GM23338 (cell line): ENCODE measurements around the gene BICDL1. TPM values are rescaled to one million over a fixed set of nuclear protein-coding genes. Genes with fewer than 3 reads are reported as not detected.

Experiments used
- ATAC-seq: fragments of 200-7000 bp; cut with Tn5 transposase; 3 replicates; pipeline ENCODE4 v1.9.1; 2020
- DNase-seq: peaks from one replicate; pipeline ENCODE4 v3.0.0-alpha.2; 2015; ENCODE audit warnings: low spot score
- H2AFZ ChIP-seq: fragments of 200-600 bp; sonication (generic); 2 replicates; pipeline ENCODE4 v1.8.0; 2016; ENCODE audit warnings: antibody characterized with exemption, mild to moderate bottlenecking, moderate library complexity
- H3F3A ChIP-seq: fragments of 200-600 bp; sonication (generic); replicated peaks from 2 replicates; pipeline ENCODE4 v1.8.0; 2017; ENCODE audit warnings: antibody characterized with exemption, mixed run types, low read depth
- H3K27ac ChIP-seq: fragments of 200-600 bp; sonication (generic); 2 replicates; pipeline ENCODE4 v1.6.1; 2016; ENCODE audit warnings: low read depth
- H3K27me3 ChIP-seq: fragments of 200-600 bp; sonication (generic); 2 replicates; pipeline ENCODE4 v1.8.0; 2016; ENCODE audit warnings: mild to moderate bottlenecking, mixed run types, moderate library complexity; ENCODE audit not compliant: insufficient read depth
- H3K36me3 ChIP-seq: fragments of 200-600 bp; sonication (generic); 2 replicates; pipeline ENCODE4 v1.8.0; 2016; ENCODE audit warnings: mild to moderate bottlenecking; ENCODE audit not compliant: insufficient read depth
- H3K4me1 ChIP-seq: fragments of 200-600 bp; sonication (generic); 2 replicates; pipeline ENCODE4 v1.8.0; 2016; ENCODE audit warnings: mild to moderate bottlenecking, moderate library complexity; ENCODE audit not compliant: insufficient read depth
- H3K4me2 ChIP-seq: fragments of 200-600 bp; sonication (generic); 2 replicates; pipeline ENCODE4 v1.7.1; 2017; ENCODE audit warnings: mixed run types
- H3K4me3 ChIP-seq: fragments of 200-600 bp; sonication (generic); 2 replicates; pipeline ENCODE4 v1.6.1; 2016; ENCODE audit warnings: mixed run types
- H3K79me2 ChIP-seq: fragments of 200-600 bp; sonication (generic); replicated peaks from 2 replicates; pipeline ENCODE4 v1.8.0; 2017; ENCODE audit warnings: mild to moderate bottlenecking; ENCODE audit not compliant: insufficient read depth
- H3K9me2 ChIP-seq: fragments of 200-600 bp; sonication (generic); 2 replicates; pipeline ENCODE4 v1.8.0; 2017; ENCODE audit not compliant: insufficient read depth
- H4K20me1 ChIP-seq: fragments of 200-600 bp; sonication (generic); replicated peaks from 2 replicates; pipeline ENCODE4 v1.8.0; 2017; ENCODE audit warnings: mild to moderate bottlenecking; ENCODE audit not compliant: insufficient read depth
- H3K27ac Mint-ChIP-seq: 2 replicates; pipeline ENCODE4 v1.8.0; 2020; ENCODE audit warnings: inconsistent platforms, mild to moderate bottlenecking, moderate library complexity, mixed read lengths
- H3K27me3 Mint-ChIP-seq: 3 replicates; pipeline ENCODE4 v1.8.0; 2022; ENCODE audit warnings: low read depth, mild to moderate bottlenecking, moderate library complexity, mixed read lengths, inconsistent platforms; ENCODE audit not compliant: insufficient read depth, poor library complexity
- H3K36me3 Mint-ChIP-seq: 3 replicates; pipeline ENCODE4 v1.8.0; 2021; ENCODE audit warnings: low read depth, mild to moderate bottlenecking, inconsistent platforms, moderate library complexity, mixed read lengths
- H3K4me1 Mint-ChIP-seq: 3 replicates; pipeline ENCODE4 v1.8.0; 2020; ENCODE audit warnings: mild to moderate bottlenecking, inconsistent platforms, mixed read lengths
- H3K4me3 Mint-ChIP-seq: 3 replicates; pipeline ENCODE4 v1.8.0; 2021; ENCODE audit warnings: moderate library complexity, mild to moderate bottlenecking, inconsistent platforms, mixed read lengths
- H3K9me3 Mint-ChIP-seq: 3 replicates; pipeline ENCODE4 v1.8.0; 2020; ENCODE audit warnings: moderate library complexity, mild to moderate bottlenecking, inconsistent platforms, mixed read lengths
- CREB1 ChIP-seq: fragments of 250-450 bp; sonication (Bioruptor Pico); IDR thresholded peaks from 2 replicates; pipeline ENCODE4 v1.5.0; 2020; ENCODE audit warnings: low read depth, mild to moderate bottlenecking, moderate library complexity
- EZH2 ChIP-seq: fragments of 200-600 bp; sonication (generic); IDR thresholded peaks from one replicate; pipeline ENCODE4 v1.8.0; 2017; ENCODE audit warnings: antibody characterized with exemption, mild to moderate bottlenecking, low read depth; ENCODE audit not compliant: unreplicated experiment
- EZH2phosphoT487 ChIP-seq: fragments of 200-600 bp; sonication (generic); IDR thresholded peaks from one replicate; pipeline ENCODE4 v1.8.1; 2018; ENCODE audit warnings: antibody characterized with exemption; ENCODE audit not compliant: unreplicated experiment
- JUNB ChIP-seq: IDR thresholded peaks from one replicate; pipeline ENCODE4 v1.6.1; 2016; ENCODE audit warnings: antibody characterized with exemption; ENCODE audit not compliant: unreplicated experiment
- NANOG ChIP-seq: IDR thresholded peaks from 2 replicates; pipeline ENCODE4 v1.6.1; 2016; ENCODE audit warnings: antibody characterized with exemption, borderline replicate concordance
- POLR2AphosphoS5 ChIP-seq: IDR thresholded peaks from 2 replicates; pipeline ENCODE4 v1.6.1; 2016; ENCODE audit warnings: antibody characterized with exemption, low read depth
- STAT1 ChIP-seq: IDR thresholded peaks from one replicate; pipeline ENCODE4 v1.6.1; 2016; ENCODE audit warnings: antibody characterized with exemption; ENCODE audit not compliant: unreplicated experiment
- ZNF114 ChIP-seq: fragments of 250-450 bp; sonication (Bioruptor Pico); IDR thresholded peaks from 2 replicates; pipeline ENCODE4 v1.5.0; 2020; ENCODE audit warnings: mild to moderate bottlenecking, moderate library complexity
- ZNF331 ChIP-seq: fragments of 250-450 bp; sonication (Bioruptor Pico); IDR thresholded peaks from 2 replicates; pipeline ENCODE4 v1.5.0; 2020; ENCODE audit warnings: low read depth, mild to moderate bottlenecking, moderate library complexity
- ZNF462 ChIP-seq: fragments of 250-450 bp; sonication (Bioruptor Pico); IDR thresholded peaks from 2 replicates; pipeline ENCODE4 v1.5.0; 2020; ENCODE audit warnings: mild to moderate bottlenecking, moderate library complexity
- polyA plus RNA-seq: library from polyadenylated mRNA; unstranded; fragments of >200 nt; fragmentation: Nextera tagmentation; extraction: Ambion mirVana; gene quantifications from 2 replicates; pipeline ENCODE4 v1.2.1, GENCODE V29; 2016
- total RNA-seq: library from RNA; depleted of rRNA; stranded (reverse); fragments of >200 nt; shearing (Covaris generic); gene quantifications from 2 replicates; pipeline ENCODE4 v1.2.3, GENCODE V29; 2014
- TF ChIP-seq, protein P1 (sequence below): IDR thresholded peaks from one replicate; pipeline ENCODE4 v1.6.1; 2018; ENCODE audit warnings: antibody characterized with exemption; ENCODE audit not compliant: unreplicated experiment
- TF ChIP-seq, protein P2 (sequence below), 2 experiments: fragments of 200-600 bp in 1 of 2; sonication (generic) in 1 of 2; conservative IDR thresholded peaks; 2 replicates each; pipeline versions ENCODE4 v1.5.1 to v1.6.1; 2016 to 2017; ENCODE audit warnings: antibody characterized with exemption in 2 of 2, low read depth in 2 of 2, mild to moderate bottlenecking in 2 of 2, moderate library complexity in 1 of 2
- TF ChIP-seq, protein P3 (sequence below): IDR thresholded peaks from 2 replicates; pipeline ENCODE4 v1.6.1; 2016; ENCODE audit warnings: antibody characterized with exemption

BICDL1 gene
- total and polyA plus RNA-seq, 2 experiments from 2014 or later: 14.0 to 25.7 TPM

- Histone ChIP-seq H3K4me3 (no peak overlapping the region), H4K20me1 (no peaks in the 10 kb centered on the region), H2AFZ (no peak overlapping the region), H3F3A (no peaks in the 10 kb centered on the region), H3K4me2 (no peak overlapping the region), H3K36me3 (no peaks in the 10 kb centered on the region), H3K79me2 (no peaks in the 10 kb centered on the region), H3K27ac (no peak overlapping the region), H3K27me3 (no peaks in the 10 kb centered on the region), H3K4me1 (no peaks in the 10 kb centered on the region), H3K9me2 (no peaks in the 10 kb centered on the region)
- DNase-seq (no peak), ATAC-seq (no peak)
- no peaks in the 10 kb centered on the region for H3K4me1 Mint-ChIP-seq
- no peak for TF ChIP-seq JUNB
- TF ChIP-seq, protein P1, sequence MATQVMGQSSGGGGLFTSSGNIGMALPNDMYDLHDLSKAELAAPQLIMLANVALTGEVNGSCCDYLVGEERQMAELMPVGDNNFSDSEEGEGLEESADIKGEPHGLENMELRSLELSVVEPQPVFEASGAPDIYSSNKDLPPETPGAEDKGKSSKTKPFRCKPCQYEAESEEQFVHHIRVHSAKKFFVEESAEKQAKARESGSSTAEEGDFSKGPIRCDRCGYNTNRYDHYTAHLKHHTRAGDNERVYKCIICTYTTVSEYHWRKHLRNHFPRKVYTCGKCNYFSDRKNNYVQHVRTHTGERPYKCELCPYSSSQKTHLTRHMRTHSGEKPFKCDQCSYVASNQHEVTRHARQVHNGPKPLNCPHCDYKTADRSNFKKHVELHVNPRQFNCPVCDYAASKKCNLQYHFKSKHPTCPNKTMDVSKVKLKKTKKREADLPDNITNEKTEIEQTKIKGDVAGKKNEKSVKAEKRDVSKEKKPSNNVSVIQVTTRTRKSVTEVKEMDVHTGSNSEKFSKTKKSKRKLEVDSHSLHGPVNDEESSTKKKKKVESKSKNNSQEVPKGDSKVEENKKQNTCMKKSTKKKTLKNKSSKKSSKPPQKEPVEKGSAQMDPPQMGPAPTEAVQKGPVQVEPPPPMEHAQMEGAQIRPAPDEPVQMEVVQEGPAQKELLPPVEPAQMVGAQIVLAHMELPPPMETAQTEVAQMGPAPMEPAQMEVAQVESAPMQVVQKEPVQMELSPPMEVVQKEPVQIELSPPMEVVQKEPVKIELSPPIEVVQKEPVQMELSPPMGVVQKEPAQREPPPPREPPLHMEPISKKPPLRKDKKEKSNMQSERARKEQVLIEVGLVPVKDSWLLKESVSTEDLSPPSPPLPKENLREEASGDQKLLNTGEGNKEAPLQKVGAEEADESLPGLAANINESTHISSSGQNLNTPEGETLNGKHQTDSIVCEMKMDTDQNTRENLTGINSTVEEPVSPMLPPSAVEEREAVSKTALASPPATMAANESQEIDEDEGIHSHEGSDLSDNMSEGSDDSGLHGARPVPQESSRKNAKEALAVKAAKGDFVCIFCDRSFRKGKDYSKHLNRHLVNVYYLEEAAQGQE: no peak
- no peak for TF ChIP-seq CREB1
- no peak for TF ChIP-seq STAT1
- no peak for TF ChIP-seq ZNF462 (CRISPR knock-in tag)
- no peak for TF ChIP-seq EZH2phosphoT487
- TF ChIP-seq ZNF114 (CRISPR knock-in tag): no peak
- TF ChIP-seq, protein P2, sequence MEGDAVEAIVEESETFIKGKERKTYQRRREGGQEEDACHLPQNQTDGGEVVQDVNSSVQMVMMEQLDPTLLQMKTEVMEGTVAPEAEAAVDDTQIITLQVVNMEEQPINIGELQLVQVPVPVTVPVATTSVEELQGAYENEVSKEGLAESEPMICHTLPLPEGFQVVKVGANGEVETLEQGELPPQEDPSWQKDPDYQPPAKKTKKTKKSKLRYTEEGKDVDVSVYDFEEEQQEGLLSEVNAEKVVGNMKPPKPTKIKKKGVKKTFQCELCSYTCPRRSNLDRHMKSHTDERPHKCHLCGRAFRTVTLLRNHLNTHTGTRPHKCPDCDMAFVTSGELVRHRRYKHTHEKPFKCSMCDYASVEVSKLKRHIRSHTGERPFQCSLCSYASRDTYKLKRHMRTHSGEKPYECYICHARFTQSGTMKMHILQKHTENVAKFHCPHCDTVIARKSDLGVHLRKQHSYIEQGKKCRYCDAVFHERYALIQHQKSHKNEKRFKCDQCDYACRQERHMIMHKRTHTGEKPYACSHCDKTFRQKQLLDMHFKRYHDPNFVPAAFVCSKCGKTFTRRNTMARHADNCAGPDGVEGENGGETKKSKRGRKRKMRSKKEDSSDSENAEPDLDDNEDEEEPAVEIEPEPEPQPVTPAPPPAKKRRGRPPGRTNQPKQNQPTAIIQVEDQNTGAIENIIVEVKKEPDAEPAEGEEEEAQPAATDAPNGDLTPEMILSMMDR (conservative IDR thresholded peaks at IDR 0.05; ENCODE audit: low read depth in 2 of 2): no peak
- TF ChIP-seq EZH2: no peak
- no peak for TF ChIP-seq ZNF331 (CRISPR knock-in tag)
- TF ChIP-seq, protein P3, sequence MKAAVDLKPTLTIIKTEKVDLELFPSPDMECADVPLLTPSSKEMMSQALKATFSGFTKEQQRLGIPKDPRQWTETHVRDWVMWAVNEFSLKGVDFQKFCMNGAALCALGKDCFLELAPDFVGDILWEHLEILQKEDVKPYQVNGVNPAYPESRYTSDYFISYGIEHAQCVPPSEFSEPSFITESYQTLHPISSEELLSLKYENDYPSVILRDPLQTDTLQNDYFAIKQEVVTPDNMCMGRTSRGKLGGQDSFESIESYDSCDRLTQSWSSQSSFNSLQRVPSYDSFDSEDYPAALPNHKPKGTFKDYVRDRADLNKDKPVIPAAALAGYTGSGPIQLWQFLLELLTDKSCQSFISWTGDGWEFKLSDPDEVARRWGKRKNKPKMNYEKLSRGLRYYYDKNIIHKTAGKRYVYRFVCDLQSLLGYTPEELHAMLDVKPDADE: no peak
- TF ChIP-seq POLR2AphosphoS5: no peak
- TF ChIP-seq NANOG: no peak
- H3K4me3 Mint-ChIP-seq: no peak overlapping the region
- H3K27ac Mint-ChIP-seq: no peak overlapping the region
- no peaks in the 10 kb centered on the region for H3K9me3 Mint-ChIP-seq
- no peaks in the 10 kb centered on the region for H3K36me3 Mint-ChIP-seq
- H3K27me3 Mint-ChIP-seq: peaks cover 2% of the 10 kb centered on the region
Measured at GRCh38 chr12:119964123-119964522, 24.9 kb upstream of the BICDL1 start.
